Smooth muscle cell (in vitro differentiated cells): ENCODE data around the gene CRYZL1. TPM values are rescaled to one million over a fixed set of nuclear protein-coding genes. Genes with fewer than 3 reads are reported as not detected.
A peak's percentile ranks its signal among the peaks of the same experiment; 100 is the strongest.

Experiments used
- DNase-seq: peaks from one replicate; lab custom pipeline; 2025; ENCODE audit not compliant: unreplicated experiment; lab: John Stamatoyannopoulos, UW
- H2AFZ ChIP-seq: fragments of 200-600 bp; sonication (generic); 2 replicates; pipeline ENCODE4 v1.6.0; 2016; ENCODE audit warnings: antibody characterized with exemption, low read depth, mild to moderate bottlenecking
- H3F3A ChIP-seq: fragments of 200-600 bp; sonication (generic); 2 replicates; pipeline ENCODE4 v1.6.0; 2017; ENCODE audit warnings: antibody characterized with exemption, low read depth
- H3K27ac ChIP-seq: fragments of 200-600 bp; sonication (generic); 2 replicates; pipeline ENCODE4 v1.5.1; 2016; ENCODE audit warnings: low read depth, mild to moderate bottlenecking
- H3K27me3 ChIP-seq: fragments of 200-600 bp; sonication (generic); 2 replicates; pipeline ENCODE4 v1.6.1; 2016; ENCODE audit warnings: low read depth, mild to moderate bottlenecking
- H3K36me3 ChIP-seq: fragments of 200-600 bp; sonication (generic); 2 replicates; pipeline ENCODE4 v1.5.1; 2016; ENCODE audit warnings: low read depth
- H3K4me1 ChIP-seq: fragments of 200-600 bp; sonication (generic); 2 replicates; pipeline ENCODE4 v1.5.1; 2016; ENCODE audit warnings: low read depth
- H3K4me2 ChIP-seq: fragments of 200-600 bp; sonication (generic); 2 replicates; pipeline ENCODE4 v1.6.0; 2016; ENCODE audit warnings: mild to moderate bottlenecking
- H3K4me3 ChIP-seq: fragments of 200-600 bp; sonication (generic); 2 replicates; pipeline ENCODE4 v1.5.1; 2016; ENCODE audit warnings: mild to moderate bottlenecking
- H3K79me2 ChIP-seq: fragments of 200-600 bp; sonication (generic); 2 replicates; pipeline ENCODE4 v1.6.0; 2016; ENCODE audit warnings: low read depth, mild to moderate bottlenecking
- H3K9ac ChIP-seq: fragments of 200-600 bp; sonication (generic); 2 replicates; pipeline ENCODE4 v1.6.0; 2016; ENCODE audit warnings: low read depth
- H3K9me3 ChIP-seq: fragments of 200-600 bp; sonication (generic); replicated peaks from 2 replicates; pipeline ENCODE4 v1.5.1; 2016; ENCODE audit warnings: low read depth
- H4K20me1 ChIP-seq: fragments of 200-600 bp; sonication (generic); 2 replicates; pipeline ENCODE4 v1.6.0; 2016; ENCODE audit warnings: low read depth
- WGBS: methylation state at CpG from one replicate; pipeline ENCODE4 v1.1.7; 2016; ENCODE audit warnings: low lambda C conversion rate; 5-methylcytosine and 5-hydroxymethylcytosine counted together
- polyA plus RNA-seq: library from polyadenylated mRNA; unstranded; fragments of >200 nt; fragmentation: Nextera tagmentation; extraction: Ambion mirVana; gene quantifications from 2 replicates; pipeline ENCODE4 v1.2.1, GENCODE V29; 2016
- total RNA-seq: library from RNA; depleted of rRNA; stranded (reverse); fragments of >200 nt; gene quantifications from 2 replicates; pipeline ENCODE4 v1.2.3, GENCODE V29; 2014
- TF ChIP-seq, protein P1 (sequence below): fragments of 200-600 bp; sonication (generic); IDR thresholded peaks from 2 replicates; pipeline ENCODE4 v1.5.1; 2017; ENCODE audit warnings: borderline replicate concordance, mild to moderate bottlenecking, antibody characterized with exemption; ENCODE audit not compliant: insufficient read depth, poor library complexity, severe bottlenecking

The CRYZL1 gene
- total and polyA plus RNA-seq, 2 experiments from 2014 or later = 37.7 to 48.3 TPM

- Histone ChIP-seq H3F3A (peaks cover 12% of the 10 kb centered on the region), H3K27me3 (no peaks in the 10 kb centered on the region), H3K79me2 (peaks cover 90% of the 10 kb centered on the region), H3K4me2 (peak overlapping the region; percentile 70), H3K4me1 (peaks cover 29% of the 10 kb centered on the region), H3K36me3 (no peaks in the 10 kb centered on the region), H3K4me3 (peak overlapping the region; percentile 34), H3K9me3 (no peaks in the 10 kb centered on the region), H2AFZ (peak overlapping the region; percentile 59), H4K20me1 (peaks cover 82% of the 10 kb centered on the region), H3K9ac (peak overlapping the region; percentile 71), H3K27ac (peak overlapping the region; percentile 85)
- DNase-seq = no peak
- TF ChIP-seq, protein P1, sequence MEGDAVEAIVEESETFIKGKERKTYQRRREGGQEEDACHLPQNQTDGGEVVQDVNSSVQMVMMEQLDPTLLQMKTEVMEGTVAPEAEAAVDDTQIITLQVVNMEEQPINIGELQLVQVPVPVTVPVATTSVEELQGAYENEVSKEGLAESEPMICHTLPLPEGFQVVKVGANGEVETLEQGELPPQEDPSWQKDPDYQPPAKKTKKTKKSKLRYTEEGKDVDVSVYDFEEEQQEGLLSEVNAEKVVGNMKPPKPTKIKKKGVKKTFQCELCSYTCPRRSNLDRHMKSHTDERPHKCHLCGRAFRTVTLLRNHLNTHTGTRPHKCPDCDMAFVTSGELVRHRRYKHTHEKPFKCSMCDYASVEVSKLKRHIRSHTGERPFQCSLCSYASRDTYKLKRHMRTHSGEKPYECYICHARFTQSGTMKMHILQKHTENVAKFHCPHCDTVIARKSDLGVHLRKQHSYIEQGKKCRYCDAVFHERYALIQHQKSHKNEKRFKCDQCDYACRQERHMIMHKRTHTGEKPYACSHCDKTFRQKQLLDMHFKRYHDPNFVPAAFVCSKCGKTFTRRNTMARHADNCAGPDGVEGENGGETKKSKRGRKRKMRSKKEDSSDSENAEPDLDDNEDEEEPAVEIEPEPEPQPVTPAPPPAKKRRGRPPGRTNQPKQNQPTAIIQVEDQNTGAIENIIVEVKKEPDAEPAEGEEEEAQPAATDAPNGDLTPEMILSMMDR = no peak
- WGBS = 4% methylated on average over 5 of the region's 5 CpGs
These were observed 43.5 kb upstream of the CRYZL1 start for GRCh38 chr21:33684923-33685560.

DNA sequence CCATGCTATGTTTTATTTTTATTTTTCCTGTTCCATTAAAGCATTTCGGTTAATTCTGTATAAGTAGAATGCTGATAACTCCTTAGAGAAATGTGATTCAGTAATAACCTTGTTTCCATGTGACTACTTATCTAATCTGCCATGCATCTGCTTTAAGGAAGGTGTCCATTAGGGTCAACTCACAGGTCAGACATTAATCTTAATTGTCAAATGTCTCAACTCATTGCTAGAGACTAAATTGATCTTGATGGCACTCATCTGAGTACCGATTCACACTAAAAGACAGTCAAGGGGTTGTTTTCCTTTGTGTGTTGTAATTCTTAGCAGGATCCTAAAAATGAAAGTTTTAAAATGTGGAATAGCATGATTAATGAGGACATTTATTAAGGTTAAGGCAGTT lies 42.5 kb upstream of the CRYZL1 start:
- Histone ChIP-seq H2AFZ (no peak overlapping the region), H3K36me3 (no peaks in the 10 kb centered on the region), H3K4me2 (no peak overlapping the region), H3K27ac (peak overlapping the region; percentile 85), H3K4me3 (no peak overlapping the region), H4K20me1 (peaks cover 76% of the 10 kb centered on the region), H3K4me1 (peaks cover 29% of the 10 kb centered on the region), H3K27me3 (no peaks in the 10 kb centered on the region), H3K79me2 (peaks cover 90% of the 10 kb centered on the region), H3K9me3 (no peaks in the 10 kb centered on the region), H3K9ac (peak overlapping the region; percentile 71), H3F3A (peaks cover 12% of the 10 kb centered on the region)
- TF ChIP-seq, protein P1 = no peak
- 67% methylated on average over 2 of the region's 2 CpGs for WGBS
- no peak for DNase-seq

- Histone ChIP-seq H3K9me3 (no peaks in the 10 kb centered on the region), H4K20me1 (peaks cover 74% of the 10 kb centered on the region), H3K36me3 (no peaks in the 10 kb centered on the region), H3K9ac (no peak overlapping the region), H3K27me3 (no peaks in the 10 kb centered on the region), H2AFZ (no peak overlapping the region), H3K4me2 (peak overlapping the region; percentile 57), H3K4me1 (peaks cover 29% of the 10 kb centered on the region), H3K27ac (peak overlapping the region; percentile 85), H3K4me3 (no peak overlapping the region), H3K79me2 (peaks cover 90% of the 10 kb centered on the region), H3F3A (peaks cover 12% of the 10 kb centered on the region)
- WGBS = 43% methylated on average over 4 of the region's 4 CpGs
- DNase-seq = no peak
- TF ChIP-seq, protein P1 = no peak
These were observed 41.6 kb upstream of the CRYZL1 start for GRCh38 chr21:33682992-33683627.
